Neural crest cell (in vitro differentiated cells): Measurements from ENCODE around the gene HOXC9. TPM values are rescaled to one million over a fixed set of nuclear protein-coding genes. Genes with fewer than 3 reads are reported as not detected.

Experiments used
- DNase-seq: peaks from one replicate; pipeline ENCODE4 v3.0.0; 2021; ENCODE audit warnings: low read depth, mixed read lengths, low spot score
- H3K27ac Mint-ChIP-seq: one replicate; pipeline ENCODE4 v1.8.0; 2021; ENCODE audit warnings: mild to moderate bottlenecking, mixed read lengths; ENCODE audit not compliant: unreplicated experiment
- H3K27me3 Mint-ChIP-seq: 2 replicates; pipeline ENCODE4 v1.8.0; 2021; ENCODE audit warnings: low read depth, mild to moderate bottlenecking, mixed read lengths
- H3K36me3 Mint-ChIP-seq: 2 replicates; pipeline ENCODE4 v1.8.0; 2021; ENCODE audit warnings: low read depth, mild to moderate bottlenecking, mixed read lengths
- H3K4me1 Mint-ChIP-seq: 2 replicates; pipeline ENCODE4 v1.8.0; 2021; ENCODE audit warnings: mixed read lengths
- H3K4me3 Mint-ChIP-seq: one replicate; pipeline ENCODE4 v1.8.0; 2021; ENCODE audit warnings: mild to moderate bottlenecking, mixed read lengths
- H3K9me3 Mint-ChIP-seq: 2 replicates; pipeline ENCODE4 v1.8.0; 2021; ENCODE audit warnings: mixed read lengths
- total RNA-seq: library from RNA; stranded (reverse); gene quantifications from 2 replicates; pipeline ENCODE4 v1.2.1, GENCODE V29; 2021
- TF ChIP-seq, protein P1 (sequence below): fragments of 200-600 bp; sonication (generic); conservative IDR thresholded peaks from 2 replicates; pipeline ENCODE4 v1.5.0; 2021; ENCODE audit warnings: antibody characterized with exemption, mild to moderate bottlenecking

Gene HOXC9
- total RNA-seq, 1 donor from 2014 or later = 6.3 TPM

DNA sequence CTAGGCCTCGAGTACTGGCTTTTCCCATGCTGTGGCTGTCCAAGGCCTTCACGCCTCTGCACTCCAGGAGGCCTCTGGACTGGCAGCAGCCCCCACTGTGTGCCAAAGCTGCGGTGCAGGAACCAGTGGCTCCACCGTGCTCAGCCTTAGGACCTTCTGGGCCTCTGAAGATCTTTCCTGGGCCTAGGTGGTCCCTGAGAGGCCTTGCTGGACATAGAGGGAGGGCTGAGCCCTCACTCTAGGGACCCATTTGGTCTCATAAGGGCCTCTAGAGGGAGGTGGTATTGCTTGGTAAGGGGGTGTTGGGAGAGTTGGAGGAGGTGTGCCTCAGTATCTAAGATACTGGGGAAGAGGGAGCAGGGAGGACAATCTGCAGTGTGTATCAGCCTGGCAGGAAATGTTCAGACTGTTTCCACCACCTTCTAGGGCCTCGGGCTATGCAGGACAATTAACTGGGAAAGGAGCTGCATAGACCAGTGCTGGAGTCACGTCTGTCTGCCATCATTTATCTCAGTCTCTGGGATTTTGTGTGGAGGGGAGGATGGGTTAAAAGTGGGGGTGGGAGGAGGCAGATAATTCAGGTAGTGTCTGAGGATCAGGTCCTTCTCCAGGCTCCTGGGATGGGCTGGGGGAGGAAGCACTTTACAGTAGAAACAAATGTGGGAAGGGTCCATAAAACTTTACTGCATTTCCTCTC is 35.8 kb downstream of the HOXC9 start:
- Mint-ChIP-seq H3K4me3 (peak overlapping the region; percentile 75), H3K9me3 (no peaks in the 10 kb centered on the region), H3K36me3 (peaks cover 3% of the 10 kb centered on the region), H3K4me1 (peaks cover 3% of the 10 kb centered on the region), H3K27me3 (peaks cover 97% of the 10 kb centered on the region), H3K27ac (peak overlapping the region; percentile 43)
- TF ChIP-seq, protein P1, sequence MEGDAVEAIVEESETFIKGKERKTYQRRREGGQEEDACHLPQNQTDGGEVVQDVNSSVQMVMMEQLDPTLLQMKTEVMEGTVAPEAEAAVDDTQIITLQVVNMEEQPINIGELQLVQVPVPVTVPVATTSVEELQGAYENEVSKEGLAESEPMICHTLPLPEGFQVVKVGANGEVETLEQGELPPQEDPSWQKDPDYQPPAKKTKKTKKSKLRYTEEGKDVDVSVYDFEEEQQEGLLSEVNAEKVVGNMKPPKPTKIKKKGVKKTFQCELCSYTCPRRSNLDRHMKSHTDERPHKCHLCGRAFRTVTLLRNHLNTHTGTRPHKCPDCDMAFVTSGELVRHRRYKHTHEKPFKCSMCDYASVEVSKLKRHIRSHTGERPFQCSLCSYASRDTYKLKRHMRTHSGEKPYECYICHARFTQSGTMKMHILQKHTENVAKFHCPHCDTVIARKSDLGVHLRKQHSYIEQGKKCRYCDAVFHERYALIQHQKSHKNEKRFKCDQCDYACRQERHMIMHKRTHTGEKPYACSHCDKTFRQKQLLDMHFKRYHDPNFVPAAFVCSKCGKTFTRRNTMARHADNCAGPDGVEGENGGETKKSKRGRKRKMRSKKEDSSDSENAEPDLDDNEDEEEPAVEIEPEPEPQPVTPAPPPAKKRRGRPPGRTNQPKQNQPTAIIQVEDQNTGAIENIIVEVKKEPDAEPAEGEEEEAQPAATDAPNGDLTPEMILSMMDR = no peak
- no peak for DNase-seq

DNA sequence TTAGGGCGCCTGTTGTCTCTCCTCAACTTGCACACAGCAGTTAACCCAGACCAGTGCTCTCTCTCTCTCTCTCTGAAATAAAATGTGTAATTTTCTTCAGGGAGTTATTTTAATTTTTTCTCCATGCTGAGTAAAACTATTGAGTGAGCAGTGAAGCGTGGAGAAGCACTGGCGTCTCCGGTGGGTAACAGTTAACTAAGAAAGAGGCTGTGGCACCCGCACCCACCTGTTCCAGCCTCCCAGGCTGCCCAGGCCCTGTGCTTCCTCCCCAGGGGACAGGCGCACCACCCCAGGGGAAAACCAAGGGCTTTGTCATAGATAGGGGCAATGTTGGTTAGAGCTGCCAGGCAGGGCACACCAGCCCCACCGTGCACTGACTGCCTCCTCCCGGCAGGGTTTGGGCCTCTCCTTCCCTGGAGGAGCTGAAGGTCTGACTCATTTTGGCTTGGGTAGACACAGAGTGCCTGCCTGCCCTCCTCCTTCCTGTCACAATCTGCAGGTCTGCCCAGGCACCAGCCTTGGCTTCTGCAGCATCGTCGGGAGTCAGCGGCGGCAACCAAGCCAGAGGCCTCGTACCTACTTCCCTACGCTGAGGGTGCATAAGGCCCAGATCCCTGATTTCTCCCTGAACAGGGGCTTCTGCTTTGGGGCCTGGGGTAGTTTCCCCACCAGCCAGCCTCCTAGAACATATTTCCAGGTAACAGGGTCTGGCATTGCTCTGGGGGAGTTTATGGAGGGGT is 36.8 kb downstream of the HOXC9 start:
- peaks cover 97% of the 10 kb centered on the region for H3K27me3 Mint-ChIP-seq
- peak overlapping the region; percentile 77 for H3K4me3 Mint-ChIP-seq
- peaks cover 3% of the 10 kb centered on the region for H3K4me1 Mint-ChIP-seq
- H3K36me3 Mint-ChIP-seq = peaks cover 3% of the 10 kb centered on the region
- TF ChIP-seq, protein P1 = no peak
- no peak overlapping the region for H3K27ac Mint-ChIP-seq
- no peaks in the 10 kb centered on the region for H3K9me3 Mint-ChIP-seq
- no peak for DNase-seq

DNA sequence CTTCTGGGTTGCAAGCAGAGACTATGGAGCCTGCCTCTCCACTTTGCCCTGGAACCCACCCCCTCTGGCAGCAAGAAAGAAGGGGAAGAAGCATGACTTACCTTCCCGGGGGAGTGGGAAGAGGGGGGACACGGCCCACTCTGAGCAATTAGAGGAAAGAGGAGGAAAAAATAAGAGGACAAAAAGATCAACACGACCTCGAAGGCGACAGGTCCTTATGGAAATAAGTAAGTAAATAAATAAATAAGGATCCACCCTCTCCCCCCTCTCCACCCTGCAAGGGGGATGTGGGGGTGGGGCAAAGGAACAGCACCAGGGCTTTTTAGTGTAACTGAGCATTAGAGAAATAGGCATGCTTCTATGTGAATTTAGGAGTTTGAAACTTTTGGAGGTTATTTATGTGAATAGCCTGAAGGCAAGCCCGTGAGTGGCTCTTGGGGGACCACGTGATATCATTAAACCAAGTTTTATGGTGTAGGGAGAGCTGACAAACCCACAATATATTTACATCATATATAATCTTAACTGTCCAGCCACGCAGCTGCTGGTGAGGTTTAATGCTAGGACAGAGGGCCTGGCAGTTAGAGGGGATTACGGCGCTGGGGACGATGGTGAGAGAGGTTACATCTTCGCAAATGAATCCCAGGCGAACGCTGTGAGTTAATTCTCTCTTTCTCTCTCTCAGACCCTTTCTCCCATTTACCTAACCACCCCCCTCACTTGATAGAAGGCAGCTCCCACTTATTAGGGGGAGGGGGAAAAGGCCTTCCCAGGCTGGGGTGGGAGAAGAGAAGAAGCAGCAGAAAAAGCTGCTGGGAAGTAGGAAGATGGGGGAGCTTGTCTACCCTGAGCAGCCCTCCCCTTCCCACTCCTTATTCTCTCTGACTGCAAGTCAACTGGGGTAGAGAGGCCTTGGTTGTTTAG is 37.7 kb downstream of the HOXC9 start:
- no peak for DNase-seq
- Mint-ChIP-seq H3K9me3 (no peaks in the 10 kb centered on the region), H3K27ac (no peak overlapping the region), H3K27me3 (peaks cover 97% of the 10 kb centered on the region), H3K36me3 (peaks cover 3% of the 10 kb centered on the region), H3K4me3 (peak overlapping the region; percentile 77), H3K4me1 (peaks cover 3% of the 10 kb centered on the region)
- TF ChIP-seq, protein P1 = no peak

DNA sequence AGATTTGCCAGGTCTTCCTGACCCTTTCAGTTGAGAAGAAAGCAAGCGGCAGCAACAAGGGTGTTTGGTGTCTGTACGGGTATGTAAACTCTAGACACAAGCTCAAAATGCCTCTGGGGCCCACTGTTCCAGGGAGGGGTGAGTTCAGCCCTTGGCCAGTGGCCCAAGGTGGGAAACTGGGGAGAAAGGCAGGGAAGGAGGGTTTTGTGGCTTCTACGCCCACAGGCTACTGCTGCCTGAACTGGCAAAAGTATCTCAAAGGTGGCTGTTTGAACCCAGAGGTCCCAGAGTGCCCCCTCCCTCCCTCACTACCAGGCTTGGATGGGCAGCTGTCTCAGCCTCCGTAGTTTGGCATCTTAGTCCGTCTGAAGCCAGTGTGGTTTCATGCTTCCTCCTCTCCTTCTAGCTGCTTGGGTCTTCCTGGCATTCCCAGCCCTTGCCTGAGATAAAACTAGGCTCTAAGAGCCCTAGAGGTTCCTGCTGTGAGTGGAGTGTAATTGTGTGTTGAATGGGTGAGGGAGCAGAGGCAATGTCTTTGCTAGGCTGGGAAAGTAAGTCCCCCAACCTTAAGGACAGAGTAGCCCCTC is 38.4 kb downstream of the HOXC9 start:
- DNase-seq = no peak
- TF ChIP-seq, protein P1 = no peak
- H3K27ac Mint-ChIP-seq = no peak overlapping the region
- peak overlapping the region; percentile 77 for H3K4me3 Mint-ChIP-seq
- H3K9me3 Mint-ChIP-seq = no peaks in the 10 kb centered on the region
- peaks cover 3% of the 10 kb centered on the region for H3K36me3 Mint-ChIP-seq
- H3K27me3 Mint-ChIP-seq = peaks cover 97% of the 10 kb centered on the region
- H3K4me1 Mint-ChIP-seq = peaks cover 3% of the 10 kb centered on the region

DNA sequence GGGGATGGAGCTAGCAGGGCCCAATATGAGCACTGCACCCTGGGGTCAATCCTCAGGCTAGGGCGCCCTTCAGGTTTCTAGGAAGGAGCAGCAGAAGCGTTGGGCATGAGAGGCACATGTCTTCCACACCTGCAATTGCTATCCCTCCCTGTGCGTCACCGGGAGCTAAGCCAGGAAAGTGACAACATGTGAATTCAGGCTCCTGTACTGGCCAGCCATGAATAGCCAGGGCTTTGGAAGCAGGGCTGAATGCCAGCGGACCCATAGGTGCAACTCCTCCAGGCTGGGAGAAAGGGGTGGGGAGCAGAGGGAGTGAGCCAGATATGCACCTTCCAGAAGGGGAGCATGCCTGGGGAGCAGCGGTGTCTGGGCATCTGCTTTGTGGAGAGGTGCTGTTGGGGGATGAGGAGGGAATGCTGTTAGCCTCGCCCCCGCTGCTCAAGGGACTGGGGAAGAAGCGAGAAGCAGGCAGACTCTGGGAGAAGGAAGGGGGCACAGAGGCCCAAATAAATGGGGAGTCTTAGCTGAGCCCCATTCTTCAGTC is 39.0 kb downstream of the HOXC9 start:
- TF ChIP-seq, protein P1 = no peak
- H3K4me1 Mint-ChIP-seq = peaks cover 3% of the 10 kb centered on the region
- no peaks in the 10 kb centered on the region for H3K9me3 Mint-ChIP-seq
- no peak for DNase-seq
- H3K27ac Mint-ChIP-seq = no peak overlapping the region
- peak overlapping the region; percentile 45 for H3K4me3 Mint-ChIP-seq
- peaks cover 3% of the 10 kb centered on the region for H3K36me3 Mint-ChIP-seq
- H3K27me3 Mint-ChIP-seq = peaks cover 100% of the 10 kb centered on the region
